ENCODE measurements around the gene SEC24B.

Gene SEC24B
- 78.6 to 88.6 reads per million in 2 donors for total RNA-seq

GRCh38 chr4:109433205-109434006, at the start of gene SEC24B:
TSS of gene SEC24B (plus strand) at chr4:109433815. CDS start at chr4:109433870, 55 bp downstream.
- DNase-seq, result peak; percentile 78

GRCh38 chr4:109383823-109384222, 49.8 kb upstream of the SEC24B start:
- DNase-seq, result no peak

GRCh38 chr4:109385260-109385659, 48.4 kb upstream of the SEC24B start:
- no peak for DNase-seq

- DNase-seq, result no peak
Measured at GRCh38 chr4:109389369-109390114, 44.1 kb upstream of the SEC24B start.

GRCh38 chr4:109390115-109390768, 43.4 kb upstream of the SEC24B start:
- DNase-seq, result no peak

GRCh38 chr4:109395694-109396093, 37.9 kb upstream of the SEC24B start:
- no peak for DNase-seq

- no peak for DNase-seq
Measured at GRCh38 chr4:109398928-109399327, 34.7 kb upstream of the SEC24B start.

GRCh38 chr4:109406337-109406931, 27.2 kb upstream of the SEC24B start:
- DNase-seq, result no peak

- DNase-seq, result no peak
Measured at GRCh38 chr4:109407027-109407737, 26.4 kb upstream of the SEC24B start.

- no peak for DNase-seq
Measured at GRCh38 chr4:109408711-109409110, 24.9 kb upstream of the SEC24B start.

- DNase-seq, result no peak
Measured at GRCh38 chr4:109410226-109410625, 23.4 kb upstream of the SEC24B start.

- no peak for DNase-seq
Measured at GRCh38 chr4:109410776-109411175, 22.8 kb upstream of the SEC24B start.

GRCh38 chr4:109411964-109412363, 21.7 kb upstream of the SEC24B start:
- no peak for DNase-seq

GRCh38 chr4:109412776-109413175, 20.8 kb upstream of the SEC24B start:
- no peak for DNase-seq

- no peak for DNase-seq
Measured at GRCh38 chr4:109414938-109415337, 18.7 kb upstream of the SEC24B start.

GRCh38 chr4:109418588-109418987, 15.0 kb upstream of the SEC24B start:
- no peak for DNase-seq

GRCh38 chr4:109419679-109420078, 13.9 kb upstream of the SEC24B start:
- DNase-seq, result no peak

- DNase-seq, result no peak
Measured at GRCh38 chr4:109424093-109424841, 9.3 kb upstream of the SEC24B start.

- no peak for DNase-seq
Measured at GRCh38 chr4:109425405-109425804, 8.2 kb upstream of the SEC24B start.

GRCh38 chr4:109429545-109429944, 4.1 kb upstream of the SEC24B start:
- no peak for DNase-seq

GRCh38 chr4:109432203-109432602, 1.4 kb upstream of the SEC24B start:
- no peak for DNase-seq

GRCh38 chr4:109432696-109433095, 919 bp upstream of the SEC24B start:
- no peak for DNase-seq
